NT2/D1 (cell line): Measurements from ENCODE around the gene NATD1.

Source experiments
- SUZ12 ChIP-seq: IDR thresholded peaks from 2 replicates; pipeline ENCODE4 v1.6.1; 2011; ENCODE audit not compliant: insufficient read length, insufficient read depth; ENCODE audit errors: extremely low read depth
- YY1 ChIP-seq: IDR thresholded peaks from 2 replicates; pipeline ENCODE4 v1.6.1; 2011; ENCODE audit not compliant: insufficient read length, insufficient read depth
- ZNF274 ChIP-seq: IDR thresholded peaks from 2 replicates; pipeline ENCODE4 v1.6.1; 2011; ENCODE audit warnings: mild to moderate bottlenecking, low read depth, low read length

DNA sequence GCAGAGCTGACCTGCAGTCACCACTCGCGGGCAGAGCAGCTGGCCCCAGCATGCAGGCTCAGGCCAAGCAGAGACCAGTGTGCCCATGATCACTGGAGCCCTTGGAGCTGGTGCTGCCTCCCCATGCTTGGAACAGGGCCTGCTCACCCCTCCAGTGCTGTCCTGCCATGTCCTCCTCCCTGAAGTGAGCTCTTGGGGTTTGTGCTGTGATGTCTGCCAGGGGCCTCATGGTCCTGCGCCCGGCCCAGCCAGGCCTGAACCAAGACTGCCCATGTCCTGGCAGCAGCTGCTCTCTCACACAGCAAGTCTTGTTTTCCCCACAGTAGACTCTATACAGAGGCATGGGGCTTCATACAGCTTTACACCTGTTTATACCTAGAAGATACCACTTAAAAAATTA, 63.8 kb downstream of the NATD1 start:
- TF ChIP-seq YY1: no peak
- TF ChIP-seq SUZ12: no peak
- TF ChIP-seq ZNF274: no peak
